A172 (cell line): Measurements from ENCODE around the gene KRTAP5-10. TPM values are rescaled to one million over a fixed set of nuclear protein-coding genes. Genes with fewer than 3 reads are reported as not detected.
"Not testable (repeated sequence)": the region's sequence is repeated elsewhere in the genome, so short reads cannot be mapped to it uniquely, and the experiment has no call there.

Source experiments
- DNase-seq: peaks from one replicate; pipeline ENCODE4 v3.0.0-alpha.2; 2015; ENCODE audit warnings: low spot score
- total RNA-seq: library from RNA; depleted of rRNA; stranded (reverse); fragments of >200 nt; shearing (Covaris generic); gene quantifications from 2 replicates; pipeline ENCODE4 v1.2.3, GENCODE V29; 2014; rRNA removed

Gene KRTAP5-10
- not detected in 2 replicates for total RNA-seq

DNA sequence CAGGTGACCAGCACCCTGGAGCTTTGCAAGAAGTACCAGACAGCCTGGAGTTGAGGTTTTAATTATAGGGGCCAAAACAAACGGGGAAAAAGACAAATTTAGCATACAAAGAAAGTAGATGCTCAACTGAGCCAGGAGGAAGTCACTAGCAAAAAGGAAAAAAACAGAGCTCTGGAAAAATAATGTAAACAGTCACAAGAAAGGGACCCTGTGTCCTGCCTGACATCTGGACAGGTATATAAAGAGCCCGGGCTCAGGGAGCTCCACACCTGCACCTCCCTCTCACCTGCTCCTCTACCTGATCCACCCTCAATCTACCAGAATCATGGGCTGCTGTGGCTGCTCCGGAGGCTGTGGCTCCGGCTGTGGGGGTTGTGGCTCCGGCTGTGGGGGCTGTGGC, at the start of gene KRTAP5-10:
Gene KRTAP5-10 (plus strand): TSS at position 301 of the 400 bp plus-strand sequence. CDS start 25 bp downstream, at position 326.
- DNase-seq = no peak

- no peak for DNase-seq
Measured at GRCh38 chr11:71518506-71519471, 46.6 kb upstream of the KRTAP5-10 start.

DNA sequence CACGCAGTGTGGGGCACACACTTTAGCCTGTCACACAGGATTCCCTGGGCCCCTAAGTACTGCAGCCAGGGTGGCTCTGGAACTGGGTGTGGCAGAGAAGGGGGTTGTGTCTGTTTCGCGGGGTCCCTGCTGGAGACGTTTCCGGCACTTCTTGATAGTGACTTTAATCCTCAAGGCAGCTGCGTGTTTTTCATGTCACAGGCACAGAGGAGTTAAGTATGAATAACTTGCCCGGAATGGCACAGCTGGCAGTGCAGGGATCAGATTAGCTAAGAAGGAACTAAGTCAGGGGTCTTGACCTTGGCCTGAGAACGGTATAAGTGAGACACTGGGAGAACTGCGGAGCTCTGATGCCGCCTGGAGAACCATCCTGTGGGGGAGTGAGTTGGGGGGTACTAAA, 45.8 kb upstream of the KRTAP5-10 start:
- DNase-seq = no peak

DNA sequence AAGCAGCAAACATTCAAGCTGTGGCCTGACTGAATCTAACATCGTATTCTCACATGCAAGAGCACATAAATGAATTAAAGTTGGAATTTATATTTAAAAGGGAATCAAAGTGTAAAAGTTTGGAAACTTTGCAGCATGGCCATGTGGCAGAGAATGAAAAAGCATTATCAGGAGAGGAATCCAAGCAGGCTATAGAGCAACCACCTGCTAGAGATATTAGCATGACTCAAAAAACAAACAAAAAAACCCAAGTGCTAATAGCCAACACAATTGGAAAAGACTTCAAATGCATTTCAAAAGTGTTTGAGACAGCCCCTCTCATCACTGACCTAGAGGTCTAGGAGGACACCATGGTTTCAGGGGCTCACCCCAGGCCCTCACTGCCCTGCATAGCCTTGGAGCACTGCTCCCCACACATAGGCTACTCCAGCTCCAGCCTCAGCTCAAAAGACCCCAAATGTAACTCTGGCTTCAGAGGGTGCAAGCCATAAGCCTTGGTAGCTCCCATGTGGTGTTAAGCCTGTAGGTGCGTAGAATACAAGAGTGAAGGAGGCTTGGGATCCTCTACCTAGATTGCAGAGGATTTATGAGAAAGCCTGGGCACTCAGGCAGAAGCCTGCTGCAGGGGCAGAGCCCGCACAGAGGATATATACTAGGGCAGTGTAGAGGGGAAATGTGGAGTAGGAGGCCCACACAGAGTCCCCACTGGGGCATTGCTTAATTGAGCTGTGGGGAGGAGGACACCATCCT, 40.0 kb upstream of the KRTAP5-10 start:
- DNase-seq = no peak

GRCh38 chr11:71525938-71526495, 39.3 kb upstream of the KRTAP5-10 start:
- no peak for DNase-seq

GRCh38 chr11:71526796-71527575, 38.4 kb upstream of the KRTAP5-10 start, which contains the start of gene KRTAP5-7:
Gene KRTAP5-7 (plus strand): TSS chr11:71527267. CDS start chr11:71527301, 34 bp downstream.
- not testable (repeated sequence) for DNase-seq

- DNase-seq = no peak
Measured at GRCh38 chr11:71527576-71528210, 37.7 kb upstream of the KRTAP5-10 start.

GRCh38 chr11:71530602-71531001, 34.8 kb upstream of the KRTAP5-10 start:
- DNase-seq = no peak

GRCh38 chr11:71532036-71532610, 33.2 kb upstream of the KRTAP5-10 start:
- no peak for DNase-seq

DNA sequence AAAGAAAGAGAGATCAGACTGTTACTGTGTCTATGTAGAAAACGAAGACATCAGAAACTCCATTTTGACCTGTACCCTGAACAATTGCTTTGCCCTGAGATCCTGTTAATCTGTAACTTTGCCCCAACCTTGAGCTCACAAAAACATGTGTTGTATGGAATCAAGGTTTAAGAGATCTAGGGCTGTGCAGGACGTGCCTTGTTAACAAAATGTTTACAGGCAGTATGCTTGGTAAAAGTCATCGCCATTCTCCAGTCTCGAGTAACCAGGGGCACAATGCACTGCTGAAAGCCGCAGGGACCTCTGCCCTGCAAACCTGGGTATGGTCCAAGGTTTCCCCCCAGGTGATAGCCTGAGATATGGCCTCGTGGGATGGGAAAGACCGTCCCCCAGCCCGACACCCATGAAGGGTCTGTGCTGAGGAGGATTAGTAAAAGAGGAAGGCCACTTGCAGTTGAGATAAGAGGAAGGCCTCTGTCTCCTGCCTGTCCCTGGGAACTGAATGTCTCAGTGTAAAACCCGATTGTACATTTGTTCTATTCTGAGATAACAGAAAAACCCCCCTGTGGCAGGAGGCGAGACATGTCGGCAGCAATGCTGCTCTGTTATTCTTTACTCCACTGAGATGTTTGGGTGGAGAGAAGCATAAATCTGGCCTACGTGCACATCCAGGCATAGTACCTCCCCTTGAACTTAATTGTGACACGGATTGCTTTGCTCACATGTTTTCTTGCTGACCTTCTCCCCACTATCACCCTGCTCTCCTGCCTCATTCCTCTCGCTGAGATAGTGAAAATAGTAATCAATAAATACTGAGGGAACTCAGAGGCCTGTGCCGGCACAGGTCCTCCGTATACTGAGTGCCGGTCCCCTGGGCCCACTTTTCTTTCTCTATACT, 30.4 kb upstream of the KRTAP5-10 start:
- DNase-seq = not testable (repeated sequence)

DNA sequence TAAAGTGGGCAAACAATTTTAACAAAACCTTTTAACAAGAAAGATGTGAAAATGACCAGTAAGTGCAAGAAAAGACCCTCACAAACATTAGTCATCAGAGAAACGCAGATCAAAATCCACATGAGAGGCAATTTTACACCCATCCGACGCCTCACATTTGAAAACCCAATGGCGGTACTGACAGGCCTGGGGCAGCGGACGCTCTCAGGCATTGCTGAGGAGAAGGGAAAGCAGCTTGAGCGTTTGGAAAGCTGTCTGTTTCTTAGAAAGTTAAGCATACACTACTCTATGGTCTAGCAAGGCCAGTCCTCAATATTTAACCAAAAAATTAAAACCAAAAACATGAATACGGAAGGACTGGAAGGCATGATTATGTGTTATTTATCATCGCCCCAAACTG, 29.5 kb upstream of the KRTAP5-10 start:
- DNase-seq = no peak

- DNase-seq = no peak
Measured at GRCh38 chr11:71537537-71537936, 27.8 kb upstream of the KRTAP5-10 start.

- not testable (repeated sequence) for DNase-seq
Measured at GRCh38 chr11:71537977-71538665, 27.2 kb upstream of the KRTAP5-10 start, which contains the start of gene KRTAP5-8. Gene KRTAP5-8 (plus strand): TSS chr11:71538025. CDS start chr11:71538056, 31 bp downstream.

GRCh38 chr11:71538666-71538990, 26.7 kb upstream of the KRTAP5-10 start:
- no peak for DNase-seq

DNA sequence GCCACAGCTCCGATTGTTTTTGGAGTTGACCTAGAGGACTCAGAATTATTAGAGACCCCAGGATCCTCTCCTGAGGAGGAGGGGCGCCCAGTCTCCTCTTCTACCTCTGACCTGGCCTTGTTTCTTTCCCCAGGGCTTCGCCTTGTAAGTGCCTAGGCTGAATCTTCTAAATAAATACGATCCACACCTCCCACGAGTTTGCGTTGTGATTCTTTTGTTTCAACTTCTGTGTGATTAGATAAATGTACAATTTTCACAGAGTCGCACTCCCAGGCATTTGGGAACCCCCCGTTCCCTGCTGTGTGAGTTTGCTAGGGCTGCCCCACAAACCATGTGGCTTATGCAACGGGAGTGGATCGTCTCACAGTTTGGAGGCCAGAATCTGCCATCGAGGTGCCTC, 26.3 kb upstream of the KRTAP5-10 start:
- DNase-seq = no peak

- DNase-seq = not testable (repeated sequence)
Measured at GRCh38 chr11:71539971-71540370, 25.4 kb upstream of the KRTAP5-10 start.

GRCh38 chr11:71540521-71541304, 24.6 kb upstream of the KRTAP5-10 start:
- DNase-seq = not testable (repeated sequence)

DNA sequence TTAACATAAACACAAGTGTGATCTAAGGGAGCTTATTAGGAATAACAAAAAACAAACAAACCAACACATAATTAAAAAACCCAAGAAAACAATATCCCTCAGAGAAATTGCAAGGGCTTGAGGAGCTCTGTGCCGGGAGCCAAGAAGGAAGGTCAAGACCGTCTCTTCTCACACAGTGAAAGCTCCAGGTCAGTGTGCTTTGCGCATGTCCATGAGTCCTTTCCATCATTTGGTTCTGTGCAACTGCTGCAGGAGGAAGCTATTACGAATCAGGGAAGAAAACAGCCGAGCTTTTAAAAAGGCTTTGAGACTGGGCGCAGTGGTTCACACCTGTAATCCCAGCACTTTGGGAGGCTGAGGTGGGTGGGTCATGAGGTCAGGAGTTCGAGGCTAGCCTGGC, 23.0 kb upstream of the KRTAP5-10 start:
- no peak for DNase-seq
